Muscle layer of colon (tissue), 2 donors: Measurements from ENCODE around the gene CDKAL1.

Experiments used
- H3K27ac ChIP-seq: one replicate; pipeline ENCODE4 v1.7.0; 2013; ENCODE audit warnings: low read depth, mild to moderate bottlenecking, low read length, moderate library complexity
- H3K27me3 ChIP-seq, 2 donors: one replicate each; pipeline ENCODE4 v1.7.0; 2013; ENCODE audit warnings: low read length in 2 of 2, mild to moderate bottlenecking in 2 of 2; ENCODE audit not compliant: insufficient read depth in 2 of 2, control insufficient read depth in 1 of 2
- H3K36me3 ChIP-seq: one replicate; pipeline ENCODE4 v1.7.0; 2013; ENCODE audit warnings: mild to moderate bottlenecking, low read length; ENCODE audit not compliant: insufficient read depth
- H3K4me1 ChIP-seq: one replicate; pipeline ENCODE4 v1.7.0; 2013; ENCODE audit warnings: mild to moderate bottlenecking, low read length; ENCODE audit not compliant: insufficient read depth
- H3K4me3 ChIP-seq, 2 donors: one replicate each; pipeline ENCODE4 v1.7.0; 2013; ENCODE audit warnings: low read length in 2 of 2, low read depth in 1 of 2, mild to moderate bottlenecking in 1 of 2, moderate library complexity in 1 of 2
- H3K9ac ChIP-seq: one replicate; pipeline ENCODE4 v1.7.0; 2013; ENCODE audit warnings: low read length
- H3K9me3 ChIP-seq: one replicate; pipeline ENCODE4 v1.7.0; 2013; ENCODE audit warnings: mild to moderate bottlenecking, low read length
- donor health status: abdominal sarcoma.
- donor health status: Adenocarcinoma of cecum.

The CDKAL1 gene

GRCh38 chr6:20833881-20834515 lies 299.7 kb downstream of the CDKAL1 start:
- Histone ChIP-seq H3K9me3 (no peaks in the 10 kb centered on the region), H3K4me3 (no peak overlapping the region), H3K36me3 (no peaks in the 10 kb centered on the region), H3K9ac (no peak overlapping the region), H3K27ac (no peak overlapping the region), H3K27me3 (no peaks in the 10 kb centered on the region), H3K4me1 (no peaks in the 10 kb centered on the region)

- no peaks in the 10 kb centered on the region for H3K9me3 ChIP-seq
- H3K9ac ChIP-seq: no peak overlapping the region
- no peaks in the 10 kb centered on the region for H3K4me1 ChIP-seq
- H3K27me3 ChIP-seq: no peaks in the 10 kb centered on the region
- no peak overlapping the region for H3K4me3 ChIP-seq
- H3K27ac ChIP-seq: no peak overlapping the region
- H3K36me3 ChIP-seq: no peaks in the 10 kb centered on the region
These were observed 301.2 kb downstream of the CDKAL1 start for GRCh38 chr6:20835315-20836010.

GRCh38 chr6:20837189-20837588 lies 302.9 kb downstream of the CDKAL1 start:
- Histone ChIP-seq H3K4me1 (no peaks in the 10 kb centered on the region), H3K36me3 (no peaks in the 10 kb centered on the region), H3K9ac (no peak overlapping the region), H3K27me3 (no peaks in the 10 kb centered on the region), H3K9me3 (no peaks in the 10 kb centered on the region), H3K27ac (no peak overlapping the region), H3K4me3 (no peak overlapping the region)

- Histone ChIP-seq H3K27ac (no peak overlapping the region), H3K9ac (no peak overlapping the region), H3K4me1 (no peaks in the 10 kb centered on the region), H3K9me3 (no peaks in the 10 kb centered on the region), H3K27me3 (no peaks in the 10 kb centered on the region), H3K36me3 (no peaks in the 10 kb centered on the region), H3K4me3 (no peak overlapping the region)
These were observed 303.9 kb downstream of the CDKAL1 start for GRCh38 chr6:20838113-20838512.

GRCh38 chr6:20839630-20840029 lies 305.4 kb downstream of the CDKAL1 start:
- no peaks in the 10 kb centered on the region for H3K27me3 ChIP-seq
- H3K4me1 ChIP-seq: no peaks in the 10 kb centered on the region
- no peaks in the 10 kb centered on the region for H3K36me3 ChIP-seq
- no peak overlapping the region for H3K27ac ChIP-seq
- no peak overlapping the region for H3K4me3 ChIP-seq
- no peaks in the 10 kb centered on the region for H3K9me3 ChIP-seq
- no peak overlapping the region for H3K9ac ChIP-seq

GRCh38 chr6:20840675-20841074 lies 306.4 kb downstream of the CDKAL1 start:
- Histone ChIP-seq H3K4me1 (no peaks in the 10 kb centered on the region), H3K4me3 (no peak overlapping the region), H3K36me3 (no peaks in the 10 kb centered on the region), H3K27ac (no peak overlapping the region), H3K9ac (no peak overlapping the region), H3K27me3 (no peaks in the 10 kb centered on the region), H3K9me3 (no peaks in the 10 kb centered on the region)

GRCh38 chr6:20841806-20842205 lies 307.5 kb downstream of the CDKAL1 start:
- Histone ChIP-seq H3K36me3 (no peaks in the 10 kb centered on the region), H3K27me3 (no peaks in the 10 kb centered on the region), H3K4me1 (peaks cover 4% of the 10 kb centered on the region), H3K27ac (no peak overlapping the region), H3K9ac (no peak overlapping the region), H3K4me3 (no peak overlapping the region), H3K9me3 (no peaks in the 10 kb centered on the region)

GRCh38 chr6:20845592-20845991 lies 311.3 kb downstream of the CDKAL1 start:
- Histone ChIP-seq H3K9me3 (no peaks in the 10 kb centered on the region), H3K27ac (no peak overlapping the region), H3K36me3 (no peaks in the 10 kb centered on the region), H3K27me3 (no peaks in the 10 kb centered on the region), H3K9ac (no peak overlapping the region), H3K4me1 (peaks cover 9% of the 10 kb centered on the region), H3K4me3 (no peak overlapping the region)

- H3K36me3 ChIP-seq: no peaks in the 10 kb centered on the region
- H3K27me3 ChIP-seq: no peaks in the 10 kb centered on the region
- peaks cover 9% of the 10 kb centered on the region for H3K4me1 ChIP-seq
- H3K4me3 ChIP-seq: no peak overlapping the region
- no peak overlapping the region for H3K9ac ChIP-seq
- no peaks in the 10 kb centered on the region for H3K9me3 ChIP-seq
- H3K27ac ChIP-seq: no peak overlapping the region
These were observed 312.4 kb downstream of the CDKAL1 start for GRCh38 chr6:20846602-20847028.

GRCh38 chr6:20847904-20848303 lies 313.6 kb downstream of the CDKAL1 start:
- H3K9ac ChIP-seq: no peak overlapping the region
- no peak overlapping the region for H3K27ac ChIP-seq
- H3K4me1 ChIP-seq: peaks cover 9% of the 10 kb centered on the region
- no peaks in the 10 kb centered on the region for H3K36me3 ChIP-seq
- H3K4me3 ChIP-seq: no peak overlapping the region
- H3K27me3 ChIP-seq: no peaks in the 10 kb centered on the region
- no peaks in the 10 kb centered on the region for H3K9me3 ChIP-seq

- no peaks in the 10 kb centered on the region for H3K27me3 ChIP-seq
- no peak overlapping the region for H3K9ac ChIP-seq
- no peaks in the 10 kb centered on the region for H3K9me3 ChIP-seq
- peaks cover 9% of the 10 kb centered on the region for H3K4me1 ChIP-seq
- no peaks in the 10 kb centered on the region for H3K36me3 ChIP-seq
- H3K27ac ChIP-seq: no peak overlapping the region
- no peak overlapping the region for H3K4me3 ChIP-seq
These were observed 316.6 kb downstream of the CDKAL1 start for GRCh38 chr6:20850686-20851416.
